GOT3 (cell line): ENCODE data around the gene MOSMO.
"Not testable (repeated sequence)": the region's sequence is repeated elsewhere in the genome, so short reads cannot be mapped to it uniquely, and the experiment has no call there.

Experiments used
- DNase-seq: peaks from one replicate; lab custom pipeline; 2025; ENCODE audit warnings: mixed read lengths; lab: John Stamatoyannopoulos, UW

Gene MOSMO

GRCh38 chr16:22007509-22008214 lies at the start of gene MOSMO:
Gene MOSMO (plus strand): TSS chr16:22008111. CDS start chr16:22008302, 191 bp downstream.
- DNase-seq = peak; percentile 16

- no peak for DNase-seq
Observed at GRCh38 chr16:21959050-21959449, 48.9 kb upstream of the MOSMO start.

- DNase-seq = no peak
Observed at GRCh38 chr16:21962475-21962874, 45.4 kb upstream of the MOSMO start.

- DNase-seq = no peak
Observed at GRCh38 chr16:21963887-21964286, 44.0 kb upstream of the MOSMO start.

GRCh38 chr16:21964353-21964752 lies 43.6 kb upstream of the MOSMO start:
- no peak for DNase-seq

- no peak for DNase-seq
Observed at GRCh38 chr16:21971856-21972255, 36.1 kb upstream of the MOSMO start.

- no peak for DNase-seq
Observed at GRCh38 chr16:21973945-21974344, 34.0 kb upstream of the MOSMO start.

GRCh38 chr16:21980032-21980431 lies 27.9 kb upstream of the MOSMO start:
- DNase-seq = no peak

GRCh38 chr16:21982108-21982507 lies 25.8 kb upstream of the MOSMO start:
- DNase-seq = no peak

- no peak for DNase-seq
Observed at GRCh38 chr16:21984062-21984461, 23.8 kb upstream of the MOSMO start.

- no peak for DNase-seq
Observed at GRCh38 chr16:21985524-21985923, 22.4 kb upstream of the MOSMO start.

GRCh38 chr16:21986692-21987246 lies 21.1 kb upstream of the MOSMO start:
- no peak for DNase-seq

GRCh38 chr16:21987498-21987897 lies 20.4 kb upstream of the MOSMO start:
- DNase-seq = no peak

GRCh38 chr16:21989133-21989532 lies 18.8 kb upstream of the MOSMO start:
- no peak for DNase-seq

- no peak for DNase-seq
Observed at GRCh38 chr16:21989751-21990150, 18.2 kb upstream of the MOSMO start.

GRCh38 chr16:21990381-21990944 lies 17.4 kb upstream of the MOSMO start:
- no peak for DNase-seq

GRCh38 chr16:21991621-21992020 lies 16.3 kb upstream of the MOSMO start:
- DNase-seq = no peak

GRCh38 chr16:21994856-21995465 lies 12.9 kb upstream of the MOSMO start:
- no peak for DNase-seq

- DNase-seq = no peak
Observed at GRCh38 chr16:21996923-21997696, 10.8 kb upstream of the MOSMO start.

GRCh38 chr16:21997697-21998480 lies 10.0 kb upstream of the MOSMO start:
- no peak for DNase-seq

GRCh38 chr16:22001591-22001990 lies 6.3 kb upstream of the MOSMO start:
- DNase-seq = no peak

GRCh38 chr16:22002047-22002446 lies 5.9 kb upstream of the MOSMO start:
- not testable (repeated sequence) for DNase-seq
